Astrocyte (in vitro differentiated cells and primary cell): Measurements from ENCODE around the gene RASGRF2. TPM values are rescaled to one million over a fixed set of nuclear protein-coding genes. Genes with fewer than 3 reads are reported as not detected.
"Not testable (repeated sequence)": the region's sequence is repeated elsewhere in the genome, so short reads cannot be mapped to it uniquely, and the experiment has no call there.

Experiments used
- DNase-seq: peaks from one replicate; pipeline ENCODE4 v3.0.0-alpha.2; 2010; ENCODE audit warnings: low read depth
- FAIRE-seq: peaks from 2 replicates; lab custom pipeline; 2011; peaks lifted over from hg19 to GRCh38; lab: Jason Lieb, UNC
- H2AFZ ChIP-seq: 2 replicates; pipeline ENCODE4 v1.6.0; 2012; ENCODE audit warnings: low read depth, low read length, inconsistent platforms
- H3K27ac ChIP-seq: 2 replicates; pipeline ENCODE4 v1.5.1; 2011; ENCODE audit warnings: low read depth, low read length, inconsistent platforms
- H3K27me3 ChIP-seq: 2 replicates; pipeline ENCODE4 v1.6.0; 2011; ENCODE audit warnings: low read length, inconsistent platforms; ENCODE audit not compliant: insufficient read depth
- H3K36me3 ChIP-seq: 2 replicates; pipeline ENCODE4 v1.5.1; 2011; ENCODE audit warnings: low read length, inconsistent platforms; ENCODE audit not compliant: insufficient read depth
- H3K4me1 ChIP-seq: 2 replicates; pipeline ENCODE4 v1.5.1; 2011; ENCODE audit warnings: low read length, inconsistent platforms; ENCODE audit not compliant: insufficient read depth
- H3K4me2 ChIP-seq: 2 replicates; pipeline ENCODE4 v1.6.0; 2012; ENCODE audit warnings: low read length, inconsistent platforms
- H3K4me3 ChIP-seq: 2 replicates; pipeline ENCODE4 v1.5.1; 2011; ENCODE audit warnings: low read depth, mild to moderate bottlenecking, low read length, inconsistent platforms; ENCODE audit not compliant: insufficient read depth
- H3K79me2 ChIP-seq: 2 replicates; pipeline ENCODE4 v1.6.0; 2012; ENCODE audit warnings: mild to moderate bottlenecking, low read length, inconsistent platforms; ENCODE audit not compliant: insufficient read depth
- H3K9ac ChIP-seq: 2 replicates; pipeline ENCODE4 v1.6.0; 2012; ENCODE audit warnings: mild to moderate bottlenecking, low read length, inconsistent platforms
- H3K9me3 ChIP-seq: 2 replicates; pipeline ENCODE4 v1.5.1; 2012; ENCODE audit warnings: low read depth, mild to moderate bottlenecking, low read length, inconsistent platforms; ENCODE audit not compliant: insufficient read depth
- H4K20me1 ChIP-seq: 2 replicates; pipeline ENCODE4 v1.6.0; 2012; ENCODE audit warnings: low read length, inconsistent platforms; ENCODE audit not compliant: insufficient read depth
- H3K27ac Mint-ChIP-seq: one replicate; pipeline ENCODE4 v1.8.0; 2021; ENCODE audit warnings: mild to moderate bottlenecking, mixed read lengths; ENCODE audit not compliant: unreplicated experiment
- H3K27me3 Mint-ChIP-seq: one replicate; pipeline ENCODE4 v1.8.0; 2021; ENCODE audit warnings: low read depth, mixed read lengths; ENCODE audit not compliant: unreplicated experiment
- H3K36me3 Mint-ChIP-seq: one replicate; pipeline ENCODE4 v1.8.0; 2021; ENCODE audit warnings: low read depth, mixed read lengths; ENCODE audit not compliant: unreplicated experiment
- H3K4me1 Mint-ChIP-seq: one replicate; pipeline ENCODE4 v1.8.0; 2021; ENCODE audit warnings: low read depth, mixed read lengths; ENCODE audit not compliant: unreplicated experiment
- H3K4me3 Mint-ChIP-seq: one replicate; pipeline ENCODE4 v1.8.0; 2021; ENCODE audit warnings: mild to moderate bottlenecking, moderate library complexity, mixed read lengths; ENCODE audit not compliant: unreplicated experiment
- H3K9me3 Mint-ChIP-seq: one replicate; pipeline ENCODE4 v1.8.0; 2021; ENCODE audit warnings: mild to moderate bottlenecking, mixed read lengths; ENCODE audit not compliant: unreplicated experiment
- EZH2 ChIP-seq: IDR thresholded peaks from 2 replicates; pipeline ENCODE4 v1.6.1; 2012; ENCODE audit warnings: mild to moderate bottlenecking, low read length, inconsistent platforms; ENCODE audit not compliant: insufficient read depth
- total RNA-seq: library from RNA; stranded (reverse); gene quantifications from 2 replicates; pipeline ENCODE4 v1.2.1, GENCODE V29; 2021
- TF ChIP-seq, protein P1 (sequence below): IDR thresholded peaks from 2 replicates; pipeline ENCODE4 v1.5.1; 2011; ENCODE audit warnings: low read depth, mild to moderate bottlenecking, inconsistent platforms, low read length, moderate library complexity; ENCODE audit not compliant: insufficient read depth

Gene RASGRF2
- total RNA-seq, 1 donor from 2014 or later: 8.0 TPM

GRCh38 chr5:81023261-81023970 lies 63.3 kb downstream of the RASGRF2 start:
- no peak overlapping the region for H3K27ac ChIP-seq
- no peak overlapping the region for H3K27ac Mint-ChIP-seq
- no peaks in the 10 kb centered on the region for H4K20me1 ChIP-seq

DNA sequence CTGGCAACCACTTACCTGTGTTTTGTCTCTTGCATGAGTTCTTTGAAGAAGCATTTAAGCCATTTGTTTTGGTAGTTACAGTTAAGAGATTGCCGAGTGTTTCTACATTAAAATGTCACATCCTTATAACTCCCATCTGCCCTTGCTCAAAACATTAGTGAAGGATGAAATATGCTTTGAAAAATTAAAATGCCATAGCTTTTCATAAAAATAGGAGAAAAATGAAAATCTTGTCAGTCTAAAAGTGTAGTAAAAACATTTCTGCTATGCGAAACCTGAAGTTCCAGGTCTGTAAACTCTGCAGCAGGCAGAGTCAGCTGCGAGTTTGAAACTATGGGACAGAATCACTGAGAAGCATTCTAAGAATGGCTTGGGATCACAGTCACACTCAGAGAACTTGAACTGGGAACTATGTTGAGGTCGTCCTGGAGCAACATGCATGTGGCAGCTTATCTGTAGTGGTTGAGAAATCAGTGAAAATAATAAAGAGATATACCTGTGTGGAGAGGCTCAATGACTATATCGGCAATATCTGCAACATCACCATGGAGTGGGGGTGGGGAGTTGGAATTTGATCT lies 67.4 kb downstream of the RASGRF2 start:
- Histone ChIP-seq H3K9ac (no peak overlapping the region), H3K4me2 (no peak overlapping the region), H3K4me1 (no peaks in the 10 kb centered on the region), H3K4me3 (no peak overlapping the region), H3K79me2 (no peaks in the 10 kb centered on the region), H3K9me3 (no peaks in the 10 kb centered on the region), H3K27me3 (no peaks in the 10 kb centered on the region), H3K36me3 (no peaks in the 10 kb centered on the region), H2AFZ (no peak overlapping the region), H3K27ac (no peak overlapping the region), H4K20me1 (no peaks in the 10 kb centered on the region)
- no peak for DNase-seq
- H3K4me3 Mint-ChIP-seq: no peak overlapping the region
- peaks cover 13% of the 10 kb centered on the region for H3K4me1 Mint-ChIP-seq
- no peak for FAIRE-seq
- H3K36me3 Mint-ChIP-seq: no peaks in the 10 kb centered on the region
- H3K27ac Mint-ChIP-seq: no peak overlapping the region
- H3K9me3 Mint-ChIP-seq: peaks cover 5% of the 10 kb centered on the region
- TF ChIP-seq, protein P1, sequence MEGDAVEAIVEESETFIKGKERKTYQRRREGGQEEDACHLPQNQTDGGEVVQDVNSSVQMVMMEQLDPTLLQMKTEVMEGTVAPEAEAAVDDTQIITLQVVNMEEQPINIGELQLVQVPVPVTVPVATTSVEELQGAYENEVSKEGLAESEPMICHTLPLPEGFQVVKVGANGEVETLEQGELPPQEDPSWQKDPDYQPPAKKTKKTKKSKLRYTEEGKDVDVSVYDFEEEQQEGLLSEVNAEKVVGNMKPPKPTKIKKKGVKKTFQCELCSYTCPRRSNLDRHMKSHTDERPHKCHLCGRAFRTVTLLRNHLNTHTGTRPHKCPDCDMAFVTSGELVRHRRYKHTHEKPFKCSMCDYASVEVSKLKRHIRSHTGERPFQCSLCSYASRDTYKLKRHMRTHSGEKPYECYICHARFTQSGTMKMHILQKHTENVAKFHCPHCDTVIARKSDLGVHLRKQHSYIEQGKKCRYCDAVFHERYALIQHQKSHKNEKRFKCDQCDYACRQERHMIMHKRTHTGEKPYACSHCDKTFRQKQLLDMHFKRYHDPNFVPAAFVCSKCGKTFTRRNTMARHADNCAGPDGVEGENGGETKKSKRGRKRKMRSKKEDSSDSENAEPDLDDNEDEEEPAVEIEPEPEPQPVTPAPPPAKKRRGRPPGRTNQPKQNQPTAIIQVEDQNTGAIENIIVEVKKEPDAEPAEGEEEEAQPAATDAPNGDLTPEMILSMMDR: no peak
- TF ChIP-seq EZH2: no peak
- H3K27me3 Mint-ChIP-seq: no peaks in the 10 kb centered on the region

More at GRCh38 chr5:81023261-81023970, 63.3 kb downstream of the RASGRF2 start:
- Mint-ChIP-seq H3K4me3 (no peak overlapping the region), H3K4me1 (peaks cover 42% of the 10 kb centered on the region), H3K27me3 (no peaks in the 10 kb centered on the region), H3K9me3 (no peaks in the 10 kb centered on the region), H3K36me3 (no peaks in the 10 kb centered on the region)
- Histone ChIP-seq H3K9me3 (no peaks in the 10 kb centered on the region), H3K79me2 (no peaks in the 10 kb centered on the region), H3K27me3 (peaks cover 2% of the 10 kb centered on the region), H2AFZ (no peak overlapping the region), H3K4me1 (peaks cover 7% of the 10 kb centered on the region), H3K36me3 (no peaks in the 10 kb centered on the region), H3K9ac (no peak overlapping the region), H3K4me3 (no peak overlapping the region), H3K4me2 (no peak overlapping the region)
- TF ChIP-seq, protein P1: no peak
- no peak for TF ChIP-seq EZH2
- FAIRE-seq (no peak), DNase-seq (no peak)

DNA sequence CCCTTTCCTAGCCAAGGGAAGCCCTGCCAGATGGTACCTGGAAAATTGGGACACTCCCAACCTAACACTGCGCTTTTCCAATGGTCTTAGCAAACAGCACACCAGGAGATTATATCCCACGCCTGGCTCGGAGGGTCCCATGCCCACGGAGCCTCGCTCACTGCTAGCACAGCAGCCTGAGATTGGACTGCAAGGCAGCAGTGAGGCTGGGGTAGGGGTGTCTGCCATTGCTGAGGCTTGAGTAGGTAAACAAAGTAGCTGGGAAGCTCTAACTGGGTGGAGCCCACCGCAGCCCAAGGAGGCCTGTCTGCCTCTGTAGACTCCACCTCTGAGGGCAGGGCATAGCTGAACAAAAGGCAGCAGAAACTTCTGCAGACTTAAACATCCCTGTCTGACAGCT lies 68.7 kb downstream of the RASGRF2 start:
- H3K4me1 Mint-ChIP-seq, H3K9me3 Mint-ChIP-seq, H3K4me3 Mint-ChIP-seq, H3K9ac ChIP-seq, H3K27me3 ChIP-seq, H3K4me1 ChIP-seq, H3K36me3 Mint-ChIP-seq, H2AFZ ChIP-seq, H3K27ac ChIP-seq, H3K27ac Mint-ChIP-seq, DNase-seq, H3K27me3 Mint-ChIP-seq, H4K20me1 ChIP-seq, H3K79me2 ChIP-seq, H3K36me3 ChIP-seq, H3K4me2 ChIP-seq, FAIRE-seq, H3K4me3 ChIP-seq, H3K9me3 ChIP-seq: not testable (repeated sequence)

DNA sequence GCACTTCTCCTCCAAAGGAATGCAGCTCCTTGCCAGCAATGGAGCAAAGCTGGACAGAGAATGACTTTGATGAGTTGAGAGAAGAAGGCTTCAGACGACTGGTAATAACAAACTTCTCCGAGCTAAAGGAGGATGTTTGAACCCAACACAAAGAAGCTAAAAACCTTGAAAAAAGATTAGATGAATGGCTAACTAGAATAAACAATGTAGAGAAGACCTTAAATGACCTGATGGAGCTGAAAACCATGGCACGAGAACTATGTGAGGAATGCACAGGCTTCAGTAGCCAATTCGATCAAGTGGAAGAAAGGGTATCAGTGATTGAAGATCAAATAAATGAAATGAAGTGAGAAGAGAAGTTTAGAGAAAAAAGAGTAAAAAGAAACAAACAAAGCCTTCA lies 69.6 kb downstream of the RASGRF2 start:
- not testable (repeated sequence) for H3K4me3 ChIP-seq, H3K4me1 ChIP-seq, H3K9me3 ChIP-seq, H3K9me3 Mint-ChIP-seq, H4K20me1 ChIP-seq, H3K4me3 Mint-ChIP-seq, FAIRE-seq, H2AFZ ChIP-seq, H3K27ac ChIP-seq, H3K27me3 ChIP-seq, H3K27me3 Mint-ChIP-seq, H3K9ac ChIP-seq, H3K36me3 ChIP-seq, DNase-seq, H3K4me2 ChIP-seq, H3K4me1 Mint-ChIP-seq, H3K27ac Mint-ChIP-seq, H3K79me2 ChIP-seq, H3K36me3 Mint-ChIP-seq
